Activated CD4-positive, alpha-beta T cell treated with anti-CD3 and anti-CD28 coated beads, Interleukin-2, Interleukin-6, amounts not matched to agents 100 ng/mL and 50 ng/mL, durations not matched to agents 16 hours and 8 hours (primary cell): ENCODE measurements around the gene ARHGAP23.
"Not testable (repeated sequence)": the region's sequence is repeated elsewhere in the genome, so short reads cannot be mapped to it uniquely, and the experiment has no call there.

Experiments
- DNase-seq: peaks from one replicate; pipeline ENCODE4 v3.0.0-alpha.2; 2020

Gene ARHGAP23

DNA sequence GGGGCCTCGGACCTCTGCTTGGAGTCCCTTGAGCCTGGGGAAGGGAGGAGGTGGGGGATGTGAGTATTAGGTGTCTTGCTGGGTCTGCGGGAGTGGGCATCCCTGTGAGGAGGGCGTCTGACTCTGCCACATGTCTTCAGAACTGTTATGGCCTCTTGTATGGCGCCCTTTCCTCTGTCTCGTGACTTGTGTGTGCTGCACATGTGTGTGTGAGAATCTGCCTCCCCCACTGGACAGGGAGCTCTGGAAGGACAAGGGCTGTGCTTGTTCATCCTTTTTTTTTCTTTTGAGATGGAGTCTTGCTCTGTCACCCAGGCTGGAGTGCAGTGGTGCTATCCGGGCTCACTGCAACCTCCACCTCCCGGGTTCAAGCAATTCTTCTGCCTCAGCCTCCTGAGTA, 33.4 kb downstream of the ARHGAP23 start:
- no peak for DNase-seq

DNA sequence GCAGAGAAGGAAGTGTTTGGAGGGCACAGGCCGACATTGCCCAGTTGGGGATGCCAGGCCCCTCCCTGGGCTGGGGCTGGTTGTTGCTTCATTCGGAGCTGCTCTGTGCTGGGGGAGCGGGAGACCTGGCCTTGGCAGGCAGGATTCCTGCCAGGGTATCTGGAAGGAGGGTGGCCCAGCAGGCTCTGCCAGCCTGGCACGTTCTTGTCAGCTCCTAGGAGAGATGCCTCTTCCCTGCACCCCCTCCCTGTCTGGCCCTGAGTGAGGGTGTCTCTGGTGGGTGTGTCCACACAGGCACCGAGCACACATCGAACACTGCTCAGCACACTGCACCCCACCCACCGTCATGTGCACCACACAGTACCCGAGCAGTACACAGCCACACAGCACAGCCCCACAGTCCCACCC, 35.2 kb downstream of the ARHGAP23 start:
- DNase-seq: no peak

DNA sequence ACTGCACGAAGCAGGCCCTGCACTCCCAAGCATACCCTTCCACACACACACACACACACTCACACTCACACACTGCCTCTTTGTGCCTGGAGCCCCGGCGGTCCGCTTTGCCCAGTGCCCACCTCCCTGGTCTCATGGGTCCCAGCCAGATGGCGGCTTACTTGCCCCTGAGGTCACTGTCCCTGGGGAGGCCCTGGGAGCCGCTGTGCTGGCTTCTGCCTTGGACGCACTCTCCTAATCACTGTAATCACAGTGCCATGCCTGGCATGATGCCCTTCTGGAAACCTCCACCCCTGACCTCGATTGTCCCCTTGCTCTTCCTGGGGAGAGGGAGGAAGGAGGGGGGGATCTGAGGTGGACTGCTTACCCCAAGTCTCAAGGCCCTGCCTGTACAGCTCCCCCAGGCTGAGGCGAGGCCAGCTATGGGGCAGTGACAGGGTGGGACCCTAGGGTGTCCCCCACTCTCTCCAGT, 36.0 kb downstream of the ARHGAP23 start:
- DNase-seq: no peak

DNA sequence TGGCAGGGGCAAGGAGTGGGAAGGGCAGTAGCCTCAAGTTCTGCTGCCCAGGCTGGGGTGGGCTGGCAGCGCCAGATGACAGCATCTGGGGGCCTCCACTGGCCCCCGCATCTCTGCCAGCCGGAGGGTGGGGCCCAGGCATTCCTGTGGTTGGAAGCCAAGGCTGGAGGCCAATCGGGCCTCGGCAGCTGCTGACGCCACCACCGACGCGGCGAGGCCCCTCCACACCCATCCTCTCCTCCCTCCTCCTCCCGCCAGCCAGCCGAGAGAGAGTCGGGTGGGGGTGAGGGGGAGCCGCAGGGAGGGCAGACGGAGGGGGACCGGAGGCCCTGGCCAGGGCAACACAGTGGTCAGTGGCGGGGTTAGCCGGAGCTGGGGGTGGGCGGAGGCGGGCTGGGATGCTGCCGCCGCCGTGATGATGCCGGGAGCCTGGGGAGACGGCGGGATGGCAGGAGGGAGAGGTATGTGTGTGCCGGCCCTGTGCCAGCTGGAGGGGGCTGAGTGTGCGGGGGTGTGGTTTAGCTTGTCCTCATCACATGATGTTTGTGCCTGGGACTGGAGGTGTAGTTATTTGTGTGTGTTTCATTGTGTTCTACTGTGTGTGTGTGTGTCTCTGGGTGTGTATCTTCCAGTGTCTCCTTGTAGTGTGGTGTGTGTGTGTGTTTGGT, 36.6 kb downstream of the ARHGAP23 start:
- no peak for DNase-seq

DNA sequence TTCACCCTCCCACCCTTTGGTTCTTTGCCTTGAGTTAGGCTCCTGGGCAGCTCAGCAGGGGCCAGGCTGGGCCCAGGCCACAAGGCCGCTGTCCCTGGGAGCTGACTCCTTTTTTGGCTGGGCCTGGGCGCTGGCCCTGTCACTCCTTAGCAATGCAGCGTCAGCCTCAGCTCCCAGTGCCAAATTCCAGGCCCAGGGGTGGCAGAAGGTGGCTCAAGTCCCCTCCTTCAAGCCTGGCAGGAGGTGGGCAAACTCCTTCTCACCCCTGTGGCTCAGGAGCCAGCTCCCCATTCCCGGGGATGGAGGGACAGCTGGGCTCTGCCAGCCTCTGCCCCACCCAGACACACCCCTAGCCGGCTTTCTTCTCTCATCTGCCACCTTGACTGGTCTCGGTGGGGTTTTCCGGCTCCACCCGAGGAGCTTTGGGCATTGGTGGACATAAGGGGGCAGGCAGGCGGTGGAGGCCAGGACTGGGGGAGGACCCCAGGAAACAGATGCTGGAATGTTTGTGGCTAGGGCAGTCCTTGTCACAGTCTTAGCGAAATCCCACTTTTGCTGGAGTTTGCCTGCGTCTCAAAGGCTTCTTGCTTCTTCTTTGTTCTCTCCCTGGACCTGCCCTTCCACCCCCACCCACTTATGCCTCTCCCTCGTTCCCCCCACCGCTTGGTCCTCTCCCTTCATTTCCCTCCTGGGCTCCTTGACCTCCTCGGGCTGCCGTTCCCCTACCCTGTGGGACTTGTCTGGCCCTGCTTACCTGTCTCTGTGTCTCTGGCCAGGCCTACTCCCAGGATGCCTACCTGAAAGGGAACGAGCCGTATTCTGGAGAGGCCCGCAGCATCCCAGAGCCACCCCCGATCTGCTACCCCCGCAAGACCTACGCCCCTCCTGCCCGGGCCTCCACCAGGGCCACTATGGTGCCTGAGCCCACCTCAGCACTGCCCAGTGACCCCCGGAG, 37.4 kb downstream of the ARHGAP23 start:
- no peak for DNase-seq

DNA sequence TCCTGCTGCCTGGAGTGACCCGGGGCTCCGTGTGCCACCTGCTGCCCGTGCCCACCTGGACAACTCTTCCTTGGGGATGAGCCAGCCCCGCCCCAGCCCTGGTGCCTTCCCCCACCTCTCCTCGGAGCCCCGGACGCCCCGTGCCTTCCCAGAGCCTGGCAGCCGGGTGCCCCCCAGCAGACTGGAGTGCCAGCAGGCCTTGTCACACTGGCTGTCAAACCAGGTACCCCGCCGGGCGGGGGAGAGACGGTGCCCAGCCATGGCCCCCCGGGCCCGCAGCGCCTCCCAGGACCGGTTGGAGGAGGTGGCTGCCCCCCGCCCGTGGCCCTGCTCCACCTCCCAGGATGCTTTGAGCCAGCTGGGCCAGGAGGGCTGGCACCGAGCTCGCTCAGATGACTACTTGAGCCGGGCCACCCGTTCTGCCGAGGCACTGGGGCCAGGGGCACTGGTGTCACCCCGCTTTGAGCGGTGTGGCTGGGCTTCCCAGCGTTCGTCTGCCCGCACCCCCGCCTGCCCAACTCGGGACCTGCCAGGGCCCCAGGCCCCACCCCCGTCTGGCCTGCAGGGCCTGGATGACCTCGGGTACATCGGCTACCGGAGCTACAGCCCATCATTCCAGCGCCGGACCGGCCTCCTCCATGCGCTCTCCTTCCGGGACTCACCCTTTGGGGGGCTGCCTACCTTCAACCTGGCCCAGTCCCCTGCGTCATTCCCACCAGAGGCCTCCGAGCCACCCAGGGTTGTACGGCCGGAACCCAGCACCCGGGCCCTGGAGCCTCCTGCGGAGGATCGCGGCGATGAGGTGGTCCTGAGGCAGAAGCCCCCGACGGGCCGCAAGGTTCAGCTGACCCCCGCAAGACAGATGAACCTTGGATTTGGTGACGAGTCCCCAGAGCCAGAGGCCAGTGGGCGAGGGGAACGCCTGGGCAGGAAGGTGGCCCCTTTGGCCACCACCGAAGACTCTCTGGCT, 38.4 kb downstream of the ARHGAP23 start:
- no peak for DNase-seq

DNA sequence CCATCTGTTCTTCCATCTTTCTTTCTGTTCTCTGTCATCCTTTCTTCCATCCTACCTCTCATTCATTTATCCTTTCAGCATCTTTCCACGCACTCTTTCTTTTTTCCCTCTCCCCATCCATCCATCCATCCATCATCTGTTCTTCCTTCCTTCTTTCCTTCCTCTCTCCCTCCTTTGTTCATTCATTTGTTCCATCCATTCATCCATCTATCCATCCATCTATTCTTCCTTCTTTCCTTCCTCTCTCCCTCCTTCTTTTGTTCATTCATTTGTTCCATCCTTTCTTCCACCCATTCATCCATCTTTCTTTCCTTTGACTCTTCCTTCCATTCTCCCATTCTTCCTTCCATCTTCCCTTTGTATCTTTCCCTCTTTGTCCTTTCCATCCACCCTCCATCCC, 39.2 kb downstream of the ARHGAP23 start:
- no peak for DNase-seq

DNA sequence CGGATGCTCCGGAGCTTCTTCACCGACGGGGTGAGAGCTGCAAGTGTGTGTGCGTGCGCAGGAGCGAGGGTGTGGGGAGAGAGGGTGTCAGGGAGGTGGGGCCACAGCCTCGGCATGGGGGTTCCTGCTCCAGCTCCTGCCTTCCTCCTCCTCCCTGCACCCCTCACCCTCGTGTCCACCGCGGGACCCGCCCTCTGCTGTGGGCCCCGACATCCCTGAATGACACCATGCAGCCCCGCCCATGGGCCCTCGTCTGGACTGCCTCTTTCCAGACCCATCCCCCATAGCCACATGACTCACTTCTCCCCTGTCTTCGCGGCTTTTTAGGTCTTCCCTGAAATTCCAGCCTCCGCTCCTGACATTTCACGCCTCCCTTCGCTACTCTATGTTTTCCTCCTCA, 41.6 kb downstream of the ARHGAP23 start:
- no peak for DNase-seq

DNA sequence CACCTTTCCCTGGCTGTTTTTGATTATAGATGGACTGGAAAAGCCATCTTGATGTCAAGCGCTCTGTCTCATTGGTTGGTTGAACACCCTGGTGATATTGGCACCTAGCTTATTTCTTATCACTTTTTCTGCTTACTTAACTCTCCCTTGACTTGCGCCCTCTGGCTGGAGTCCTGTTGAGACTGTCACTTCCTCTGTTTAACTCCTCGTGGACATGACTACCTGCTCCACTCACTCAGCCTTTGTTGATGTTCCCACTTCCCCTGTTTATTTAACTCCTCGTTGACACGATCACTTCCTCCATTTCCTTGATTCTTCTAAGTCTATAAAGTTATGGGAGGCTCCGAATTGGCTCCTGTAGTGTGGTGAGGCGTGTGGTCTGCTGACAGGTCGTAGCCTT, 43.0 kb downstream of the ARHGAP23 start:
- not testable (repeated sequence) for DNase-seq

DNA sequence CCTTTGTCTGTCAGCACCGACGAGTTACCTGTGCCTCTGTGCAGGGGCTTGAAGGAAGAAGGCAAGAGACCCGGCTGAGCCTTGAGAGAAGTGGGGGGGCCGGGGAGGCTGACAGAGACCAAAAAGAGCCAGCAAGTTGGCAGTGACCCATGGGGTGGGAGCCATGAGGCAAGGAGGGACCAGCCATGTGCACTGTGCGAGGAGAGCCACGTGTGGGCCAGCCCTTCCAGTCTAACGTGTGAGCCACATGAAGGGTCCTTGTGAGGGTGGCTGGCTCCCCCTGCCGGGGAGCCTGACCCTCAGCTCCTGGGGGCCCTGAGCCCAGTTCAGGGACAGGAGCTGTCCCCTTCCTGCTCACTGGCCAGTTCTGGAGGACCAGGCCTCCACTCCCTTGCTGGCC, 46.4 kb downstream of the ARHGAP23 start:
- DNase-seq: not testable (repeated sequence)

DNA sequence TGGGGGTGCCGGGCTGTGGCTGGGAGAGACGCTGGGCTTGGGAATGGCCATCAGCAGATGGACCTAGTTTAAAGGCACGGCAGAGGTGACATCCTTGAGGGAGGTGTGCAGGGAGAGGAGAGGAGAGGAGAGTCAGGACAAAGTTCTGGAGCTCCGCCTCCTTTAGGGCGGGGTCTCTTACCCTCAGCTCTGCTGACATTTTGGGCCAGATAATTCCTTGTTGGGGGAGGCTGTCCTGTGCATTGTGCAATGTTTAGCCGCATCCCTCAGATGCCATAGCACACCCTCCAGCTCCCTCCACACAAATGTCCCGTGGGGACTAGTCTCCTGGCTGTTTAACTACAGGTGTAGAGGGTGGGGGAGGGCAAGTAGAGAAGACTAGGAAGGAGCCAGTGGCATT, 48.3 kb downstream of the ARHGAP23 start:
- DNase-seq: no peak

DNA sequence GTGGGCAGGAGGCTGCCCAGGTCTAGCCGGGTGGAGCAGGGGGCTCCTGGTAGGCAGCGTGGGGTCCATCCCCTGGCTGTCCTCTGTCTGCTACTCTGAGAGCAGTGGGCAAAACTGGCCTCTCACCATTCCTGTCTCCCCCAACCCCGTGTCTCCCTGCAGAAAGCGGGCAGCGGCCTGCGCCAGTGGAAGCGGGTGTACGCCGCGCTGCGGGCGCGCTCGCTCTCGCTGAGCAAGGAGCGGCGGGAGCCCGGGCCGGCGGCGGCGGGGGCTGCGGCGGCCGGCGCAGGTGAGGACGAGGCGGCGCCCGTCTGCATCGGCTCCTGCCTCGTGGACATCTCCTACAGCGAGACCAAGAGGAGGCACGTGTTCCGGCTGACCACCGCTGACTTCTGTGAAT, 49.2 kb downstream of the ARHGAP23 start:
- DNase-seq: not testable (repeated sequence)

DNA sequence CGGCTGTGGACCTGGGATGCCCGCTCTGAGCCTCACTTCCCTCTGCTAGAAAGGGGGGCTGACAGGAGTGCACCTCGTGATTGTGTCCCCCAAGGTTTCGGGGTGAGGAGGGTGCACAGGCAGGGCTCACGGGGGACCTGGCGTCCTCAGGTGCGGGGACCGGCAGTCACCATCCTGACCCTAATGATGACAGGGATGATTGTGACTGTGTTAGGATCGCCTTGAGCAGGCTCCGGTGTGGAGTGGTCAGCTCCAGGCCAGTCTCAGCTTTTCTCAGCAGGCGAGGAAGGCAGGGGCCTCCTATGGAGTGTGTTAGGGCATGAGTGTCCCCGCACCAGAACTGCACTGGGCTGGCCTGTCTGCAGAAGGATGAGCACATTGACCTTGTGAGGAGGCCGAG, 49.7 kb downstream of the ARHGAP23 start:
- DNase-seq: not testable (repeated sequence)

DNA sequence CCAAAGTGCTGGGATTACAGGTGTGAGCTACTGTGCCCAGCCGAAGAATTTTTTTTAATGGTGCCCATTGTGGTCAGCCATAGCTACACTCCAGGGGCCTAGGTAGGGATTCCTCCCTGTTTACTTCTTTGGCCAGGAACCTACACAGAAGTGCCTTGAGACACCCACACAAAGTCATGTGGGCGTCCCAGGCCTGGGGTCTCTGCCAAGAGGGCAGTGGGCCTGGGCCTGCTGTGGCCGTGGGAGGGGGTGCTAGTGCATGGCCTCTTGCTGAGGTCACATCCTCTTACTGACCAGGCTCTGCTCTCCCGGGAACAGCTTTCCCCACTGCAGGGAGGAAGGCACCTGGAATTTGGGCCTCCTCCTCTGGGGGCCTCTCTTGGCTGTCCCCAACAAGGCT, 50.4 kb downstream of the ARHGAP23 start:
- not testable (repeated sequence) for DNase-seq

DNA sequence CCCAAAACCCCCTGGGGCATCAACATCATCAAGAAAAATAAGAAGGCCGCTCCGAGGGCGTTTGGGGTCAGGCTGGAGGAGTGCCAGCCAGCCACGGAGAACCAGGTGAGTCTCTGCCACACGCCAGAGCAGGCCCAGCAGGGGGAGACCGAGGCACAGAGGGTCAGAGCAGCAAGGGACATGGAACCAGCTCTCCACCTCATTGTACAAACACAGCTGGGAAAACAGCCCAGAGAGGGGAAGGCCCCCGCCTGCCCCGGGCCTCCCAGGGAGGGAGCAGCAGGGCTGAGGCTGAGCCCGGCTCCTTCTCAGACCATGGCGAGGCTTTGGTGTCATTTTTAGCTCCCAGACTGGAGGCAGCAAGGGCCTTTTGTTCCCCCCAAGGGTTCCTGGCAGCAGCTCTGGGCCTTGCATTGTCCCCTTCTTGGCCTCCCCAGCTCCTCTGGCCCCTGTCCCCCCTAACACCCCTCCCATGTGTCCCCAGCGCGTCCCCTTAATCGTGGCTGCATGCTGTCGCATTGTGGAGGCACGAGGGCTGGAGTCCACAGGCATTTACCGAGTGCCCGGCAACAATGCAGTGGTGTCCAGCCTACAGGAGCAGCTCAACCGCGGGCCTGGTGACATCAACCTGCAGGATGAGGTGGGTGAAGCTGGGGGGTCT, 53.9 kb downstream of the ARHGAP23 start:
- not testable (repeated sequence) for DNase-seq

DNA sequence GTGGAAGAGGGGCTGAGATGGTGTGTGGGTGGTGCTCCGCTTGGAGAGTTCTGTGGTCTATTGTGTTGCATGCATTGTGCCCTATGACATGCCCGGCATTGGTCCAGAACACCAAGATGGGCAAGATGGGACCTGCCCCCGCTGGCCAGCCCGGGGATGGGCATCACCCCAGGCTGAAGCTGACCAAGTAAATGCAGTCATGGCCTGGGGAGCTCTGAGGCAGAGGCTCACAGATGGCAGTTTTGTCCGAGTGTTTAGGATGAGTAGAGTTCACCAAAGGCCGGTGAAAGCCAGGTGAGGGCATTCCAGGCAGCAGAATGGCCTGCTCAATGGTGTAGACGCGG, 54.4 kb downstream of the ARHGAP23 start:
- DNase-seq: not testable (repeated sequence)

DNA sequence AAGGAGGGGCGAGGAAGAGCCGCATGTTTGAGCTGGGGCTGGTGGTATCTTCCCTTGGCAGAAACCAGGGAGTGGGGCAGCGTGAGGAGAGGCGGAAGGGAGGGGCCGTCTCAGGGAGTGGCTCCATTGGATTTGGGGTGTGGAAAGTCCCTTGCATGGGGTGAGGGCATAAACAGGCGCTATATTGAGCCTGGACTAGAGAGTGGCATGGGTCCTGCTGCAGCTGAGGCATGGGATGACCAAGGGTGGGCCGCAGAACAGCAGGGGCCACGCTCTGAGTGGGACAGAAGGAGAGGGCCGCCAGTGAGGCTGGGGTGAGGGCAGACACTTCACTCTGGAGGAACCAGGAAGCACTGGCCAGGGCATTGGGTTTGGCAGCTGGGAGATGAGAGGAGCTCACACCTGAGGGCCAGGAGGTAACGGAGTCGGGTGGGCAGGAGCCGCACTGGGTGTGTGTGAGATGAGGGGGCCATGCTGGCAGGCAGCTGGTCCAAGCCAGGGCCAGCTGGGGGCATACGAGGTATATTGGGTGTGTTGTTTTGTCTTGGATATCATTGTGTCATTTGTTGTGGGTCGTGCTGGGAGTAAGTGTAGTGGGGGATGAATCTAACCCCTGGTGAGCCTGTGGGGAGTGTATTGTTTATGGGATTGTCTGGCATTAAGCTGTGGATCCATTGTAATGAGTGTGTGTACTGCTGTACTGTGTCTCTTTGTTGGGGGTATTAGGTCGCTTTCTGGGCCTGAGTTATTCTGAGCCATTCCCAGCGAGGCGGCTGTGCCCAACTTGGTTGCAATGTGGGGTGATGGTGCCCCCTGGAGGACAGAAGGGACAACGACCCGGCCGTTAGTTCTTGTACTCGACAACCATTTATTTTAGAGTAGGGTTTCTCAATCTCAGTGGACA, 56.2 kb downstream of the ARHGAP23 start:
- DNase-seq: peak; percentile 77

DNA sequence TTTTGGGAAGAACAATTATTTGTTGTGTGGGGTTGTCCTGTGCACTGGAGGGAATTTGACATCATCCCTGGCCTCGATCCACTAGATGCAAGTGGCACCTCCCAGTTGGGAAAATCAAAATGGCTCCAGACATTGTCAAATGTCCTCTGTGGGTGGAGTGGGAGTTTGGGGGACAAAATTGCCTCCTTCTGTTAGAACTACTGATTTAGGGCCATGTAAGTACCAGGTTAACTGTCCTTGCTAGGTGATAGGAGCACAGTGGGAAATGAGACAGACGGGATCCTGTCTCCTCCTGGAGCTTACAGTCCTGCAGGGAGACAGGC, 56.8 kb downstream of the ARHGAP23 start:
- no peak for DNase-seq

DNA sequence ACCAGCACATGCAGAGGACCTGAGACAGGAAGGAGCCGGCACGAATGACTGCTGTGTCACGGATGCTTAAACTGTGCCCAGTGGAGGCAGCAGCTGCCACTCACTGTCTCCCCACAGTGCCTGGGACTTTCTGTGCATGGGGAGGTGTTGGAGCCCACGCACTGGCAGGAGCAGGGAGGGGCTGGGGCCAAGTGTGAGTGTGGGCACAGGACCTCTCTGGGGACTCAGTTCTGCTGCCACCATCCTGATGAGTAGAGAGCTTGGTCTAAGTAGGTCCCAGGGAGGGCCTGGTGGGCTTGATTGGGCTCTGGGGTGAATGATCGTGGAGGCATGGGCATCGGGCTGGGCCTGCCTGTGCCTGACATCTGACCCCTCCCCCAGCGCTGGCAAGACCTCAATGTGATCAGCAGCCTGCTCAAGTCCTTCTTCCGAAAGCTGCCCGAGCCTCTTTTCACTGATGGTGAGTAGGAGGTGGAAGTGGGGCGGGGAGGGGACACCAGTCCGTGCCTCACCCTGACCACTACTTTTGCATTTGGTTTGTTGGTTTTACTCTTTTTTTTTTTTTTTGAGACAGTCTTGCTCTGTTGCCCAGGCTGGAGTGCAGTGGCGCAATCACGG, 57.5 kb downstream of the ARHGAP23 start:
- peak; percentile 56 for DNase-seq

DNA sequence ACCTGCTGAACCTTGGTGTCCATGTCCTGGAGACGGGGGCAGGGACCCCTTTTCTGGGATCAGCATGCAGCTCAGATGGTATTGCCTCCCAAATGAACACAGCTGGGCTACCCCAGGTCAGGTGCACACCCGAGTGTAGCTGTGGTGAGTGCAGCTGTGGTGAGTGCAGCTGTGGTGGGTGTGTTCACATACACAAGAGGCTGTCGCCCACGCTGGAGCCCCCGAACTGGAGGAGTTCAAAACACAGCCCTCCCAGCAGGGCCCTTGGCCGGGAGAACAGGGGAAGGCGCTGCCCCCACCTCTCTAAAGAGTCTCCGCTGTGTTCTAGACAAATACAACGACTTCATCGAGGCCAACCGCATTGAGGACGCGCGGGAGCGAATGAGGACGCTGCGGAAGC, 61.5 kb downstream of the ARHGAP23 start:
- DNase-seq: not testable (repeated sequence)
